IMR-90 (cell line): Measurements from ENCODE around the gene MYO9B. TPM values are rescaled to one million over a fixed set of nuclear protein-coding genes. Genes with fewer than 3 reads are reported as not detected.

ENCODE experiments used
- ATAC-seq: fragments of 200-7000 bp; cut with Tn5 transposase; 2 replicates; pipeline ENCODE4 v1.9.1; 2020; ENCODE audit warnings: low read depth, mild to moderate bottlenecking, moderate library complexity
- BruUV-seq: library from RNA; stranded (reverse); fragments of 400-500 nt; replicated peaks from 2 replicates; lab custom pipeline; 2021; lab: Mats Ljungman, UMichigan
- CTCF ChIA-PET: fragments of 300-600 bp; formaldehyde crosslinking; extraction: SDS; loops from one replicate; lab custom pipeline; 2021; ENCODE audit warnings: antibody characterized with exemption; lab: Yijun Ruan, JAX
- POLR2A ChIA-PET: fragments of 300-600 bp; sonication (Branson Sonifier 250); formaldehyde crosslinking; loops from one replicate; lab custom pipeline; 2022; ENCODE audit warnings: antibody characterized with exemption; ENCODE audit not compliant: unreplicated experiment; lab: Charles Lee
- DNase-seq: peaks from one replicate; pipeline ENCODE4 v3.0.0; 2013
- H2AFZ ChIP-seq: replicated peaks from 2 replicates; pipeline ENCODE3; 2013; ENCODE audit warnings: low read length, mild to moderate bottlenecking; ENCODE audit not compliant: poor library complexity
- H2AK5ac ChIP-seq: 2 replicates; pipeline ENCODE4 v1.6.1; 2013; ENCODE audit warnings: low read depth, low read length, inconsistent platforms
- H2AK9ac ChIP-seq: replicated peaks from 2 replicates; pipeline ENCODE3; 2013; ENCODE audit warnings: mild to moderate bottlenecking, low read depth, low read length, moderate library complexity; ENCODE audit not compliant: poor library complexity
- H2BK120ac ChIP-seq: 2 replicates; pipeline ENCODE4 v1.6.1; 2013; ENCODE audit warnings: low read depth, low read length, inconsistent platforms
- H2BK15ac ChIP-seq: 3 replicates; pipeline ENCODE4 v1.6.1; 2013; ENCODE audit warnings: low read depth, low read length, inconsistent platforms
- H2BK20ac ChIP-seq: 2 replicates; pipeline ENCODE4 v1.6.1; 2013; ENCODE audit warnings: low read depth, mild to moderate bottlenecking, inconsistent platforms, low read length, moderate library complexity
- H2BK5ac ChIP-seq: 2 replicates; pipeline ENCODE4 v1.6.1; 2013; ENCODE audit warnings: mild to moderate bottlenecking, low read depth, low read length, inconsistent platforms; ENCODE audit not compliant: poor library complexity, severe bottlenecking
- H3K14ac ChIP-seq: replicated peaks from 2 replicates; pipeline ENCODE4 v1.6.1; 2013; ENCODE audit warnings: low read depth, low read length, inconsistent platforms
- H3K18ac ChIP-seq: 2 replicates; pipeline ENCODE4 v1.6.1; 2013; ENCODE audit warnings: low read depth, low read length, control low read depth
- H3K23ac ChIP-seq: 2 replicates; pipeline ENCODE4 v1.6.1; 2013; ENCODE audit warnings: low read depth, low read length, inconsistent platforms
- H3K27ac ChIP-seq: 2 replicates; pipeline ENCODE4 v1.5.1; 2013; ENCODE audit warnings: mild to moderate bottlenecking, control low read depth, low read length; ENCODE audit not compliant: insufficient read depth
- H3K27me3 ChIP-seq: 2 replicates; pipeline ENCODE4 v1.6.1; 2013; ENCODE audit warnings: low read length; ENCODE audit not compliant: control insufficient read depth, insufficient read depth
- H3K36me3 ChIP-seq: 2 replicates; pipeline ENCODE4 v1.6.1; 2013; ENCODE audit warnings: low read length, mixed read lengths; ENCODE audit not compliant: control insufficient read depth, insufficient read depth
- H3K4ac ChIP-seq: 2 replicates; pipeline ENCODE4 v1.6.1; 2013; ENCODE audit warnings: low read depth, low read length, inconsistent platforms
- H3K4me1 ChIP-seq: 2 replicates; pipeline ENCODE4 v1.6.1; 2013; ENCODE audit warnings: low read length, mixed read lengths; ENCODE audit not compliant: control insufficient read depth, insufficient read depth
- H3K4me2 ChIP-seq: 2 replicates; pipeline ENCODE4 v1.6.1; 2013; ENCODE audit warnings: low read depth, mild to moderate bottlenecking, control low read depth, low read length, moderate library complexity
- H3K4me3 ChIP-seq: 2 replicates; pipeline ENCODE4 v1.5.1; 2013; ENCODE audit warnings: low read depth, mild to moderate bottlenecking, control low read depth, low read length, moderate library complexity; ENCODE audit not compliant: insufficient read depth
- H3K56ac ChIP-seq: 2 replicates; pipeline ENCODE4 v1.6.1; 2013; ENCODE audit warnings: low read length, inconsistent platforms; ENCODE audit not compliant: insufficient read depth; ENCODE audit errors: extremely low read depth
- H3K79me1 ChIP-seq, 2 experiments: 2 replicates each; pipeline ENCODE4 v1.6.1; 2013; ENCODE audit warnings: low read length in 2 of 2, inconsistent platforms in 1 of 2, low read depth in 1 of 2
- H3K9ac ChIP-seq: 2 replicates; pipeline ENCODE4 v1.6.1; 2013; ENCODE audit warnings: low read depth, low read length, control low read depth
- H3K9me1 ChIP-seq: 2 replicates; pipeline ENCODE4 v1.6.1; 2013; ENCODE audit warnings: low read length, inconsistent platforms; ENCODE audit not compliant: insufficient read depth
- H3K9me3 ChIP-seq: 2 replicates; pipeline ENCODE4 v1.6.1; 2013; ENCODE audit warnings: low read length; ENCODE audit not compliant: control insufficient read depth, insufficient read depth
- H4K20me1 ChIP-seq: 2 replicates; pipeline ENCODE4 v1.6.1; 2013; ENCODE audit warnings: low read length, inconsistent platforms; ENCODE audit not compliant: insufficient read depth
- H4K5ac ChIP-seq: 2 replicates; pipeline ENCODE4 v1.6.1; 2013; ENCODE audit warnings: mild to moderate bottlenecking, low read depth, low read length, control low read depth
- H4K8ac ChIP-seq, 2 experiments: 2 replicates each; pipeline ENCODE4 v1.6.1; 2013; ENCODE audit warnings: low read depth in 2 of 2, low read length in 2 of 2, control low read depth in 1 of 2, inconsistent platforms in 1 of 2
- H4K91ac ChIP-seq: 2 replicates; pipeline ENCODE4 v1.6.1; 2013; ENCODE audit warnings: low read depth, low read length, inconsistent platforms; ENCODE audit not compliant: insufficient read depth
- CEBPB ChIP-seq: IDR thresholded peaks from 2 replicates; pipeline ENCODE4 v1.6.1; 2012; ENCODE audit warnings: low read depth, low read length, improper control_type of control experiment
- FOS ChIP-seq: fragments of 150-350 bp; IDR thresholded peaks from 2 replicates; pipeline ENCODE4 v1.6.1; 2016; ENCODE audit warnings: low read depth, low read length
- SMC3 ChIP-seq: fragments of 150-350 bp; IDR thresholded peaks from 2 replicates; pipeline ENCODE4 v1.6.1; 2016; ENCODE audit warnings: low read depth, mild to moderate bottlenecking, antibody characterized with exemption, low read length, moderate library complexity
- WGBS, 2 experiments: methylation state at CpG; one replicate each; pipeline versions ENCODE4 v1.1.5 to v1.1.7; 2013; ENCODE audit warnings: missing lambda C conversion rate in 2 of 2; ENCODE audit not compliant: insufficient read length in 1 of 2; ENCODE audit errors: extremely low coverage in 2 of 2; 5-methylcytosine and 5-hydroxymethylcytosine counted together
- dilution Hi-C: fragments of 300-500 bp; cut with HindIII; formaldehyde crosslinking; loops from one replicate; pipeline ENCODE4 v1.14.3; 2018; ENCODE audit warnings: low sequenced_read_pairs; ENCODE audit not compliant: unreplicated experiment
- in situ Hi-C: fragments of 300-500 bp; cut with MboI; formaldehyde crosslinking; loops from 3 replicates; pipeline ENCODE4 v1.14.3; 2019; ENCODE audit warnings: low sequenced_read_pairs, inconsistent platforms, mixed read lengths
- intact Hi-C: fragments of 100-400 bp; cut with micrococcal nuclease; formaldehyde crosslinking; loops from 2 replicates; pipeline ENCODE4 v1.10.0; 2022
- polyA plus RNA-seq, 3 experiments: library from polyadenylated mRNA; depleted of rRNA; stranded (reverse); fragments of >200 nt; gene quantifications; 2 replicates each; pipeline ENCODE4 v1.2.3, GENCODE V29; 2012; ENCODE audit warnings: low replicate concordance in 1 of 3
- total RNA-seq: library from RNA; depleted of rRNA; stranded (reverse); fragments of >200 nt; gene quantifications from 2 replicates; pipeline ENCODE4 v1.2.3, GENCODE V29; 2012

The MYO9B gene
- total and polyA plus RNA-seq, 2 of the 4 experiments (the other 2 are of a cell fraction) = 61.8 to 77.8 TPM

GRCh38 chr19:17049711-17050280, 25.8 kb upstream of the MYO9B start:
- H2AK9ac ChIP-seq = peak overlapping the region; percentile 76
- no peak overlapping the region for H2BK5ac ChIP-seq
- CTCF ChIA-PET = interaction anchor here (1.1 kb wide), 1 partner anchor 279 kb away, joined by 3 read pairs; no protein-coding TSS in a partner anchor
- H3K18ac ChIP-seq = no peak overlapping the region
- no peak overlapping the region for H3K56ac ChIP-seq
- ATAC-seq = peak; percentile 92
- H2AK5ac ChIP-seq = no peak overlapping the region; the same call in 1 of the 2 replicates
- no peak overlapping the region; the same call in 1 of the 2 replicates for H3K4ac ChIP-seq
- H3K14ac ChIP-seq = no peak overlapping the region
- H3K27ac ChIP-seq = no peak overlapping the region
- no peaks in the 10 kb centered on the region for H3K9me3 ChIP-seq
- H3K4me3 ChIP-seq = no peak overlapping the region
- 0 out of 4 replicates have a peak, but pooled peaks cover 0 to 3% of the 10 kb centered on the region in 2 experiments for H3K79me1 ChIP-seq
- H2BK120ac ChIP-seq = no peak overlapping the region
- 0 out of 2 replicates have a peak, but pooled peaks have one; percentile 14 for TF ChIP-seq FOS
- no peak for TF ChIP-seq SMC3
- no peak for TF ChIP-seq CEBPB
- POLR2A ChIA-PET = interaction anchor here (0.5 kb wide), 1 partner anchor 120 kb away, joined by 6 read pairs; no protein-coding TSS in a partner anchor
- 40% methylated on average over 3 of the region's 18 CpGs; no CpG with 5 or more reads in 1 of the 2 experiments for WGBS, 2 experiments
- no peaks in the 10 kb centered on the region for H3K27me3 ChIP-seq
- BruUV-seq = no TSS peak
- peaks cover 6% of the 10 kb centered on the region for H3K4me1 ChIP-seq
- no peak overlapping the region for H3K4me2 ChIP-seq
- peak overlapping the region; percentile 86 for H2AFZ ChIP-seq
- no peak overlapping the region for H2BK15ac ChIP-seq
- in situ Hi-C loops = loop anchor here (5.0 kb wide), 1 partner anchor 277 kb away; no protein-coding TSS in a partner anchor
- peak; percentile 73 for DNase-seq
- no peaks in the 10 kb centered on the region for H4K20me1 ChIP-seq
- dilution Hi-C loops = no loop called here
- H3K9me1 ChIP-seq = peaks cover 5% of the 10 kb centered on the region; the same call in 1 of the 2 replicates
- H4K8ac ChIP-seq = peak overlapping the region in 1 of 2 experiments; percentile 43; a peak in 1 of 4 replicates
- H3K36me3 ChIP-seq = peaks cover 10% of the 10 kb centered on the region
- no peak overlapping the region for H2BK20ac ChIP-seq
- intact Hi-C loops = no loop called here
- H3K9ac ChIP-seq = no peak overlapping the region
- H3K23ac ChIP-seq = no peak overlapping the region
- H4K91ac ChIP-seq = no peak overlapping the region
- H4K5ac ChIP-seq = peak overlapping the region; percentile 15; the same call in 1 of the 2 replicates
